WTC11 (cell line): ENCODE data around the gene RIPOR3. TPM values are rescaled to one million over a fixed set of nuclear protein-coding genes. Genes with fewer than 3 reads are reported as not detected.

ENCODE experiments used
- ATAC-seq: fragments of 200-7000 bp; cut with Tn5 transposase; 2 replicates; pipeline ENCODE4 v1.10.0; 2021; ENCODE audit warnings: mild to moderate bottlenecking, moderate library complexity
- CTCF ChIA-PET: fragments of 300-600 bp; sonication (Branson Sonifier 250); formaldehyde crosslinking; loops from one replicate; lab custom pipeline; 2021; ENCODE audit warnings: antibody characterized with exemption; lab: Charles Lee
- POLR2A ChIA-PET: fragments of 350-600 bp; sonication (Branson Sonifier 250); formaldehyde crosslinking; loops from one replicate; lab custom pipeline; 2021; ENCODE audit warnings: antibody characterized with exemption; lab: Charles Lee
- DNase-seq: peaks from one replicate; pipeline ENCODE4 v3.0.0; 2021; ENCODE audit warnings: low spot score
- H3K27ac Mint-ChIP-seq: 2 replicates; pipeline ENCODE4 v1.8.0; 2021; ENCODE audit warnings: mixed read lengths
- H3K27me3 Mint-ChIP-seq: 2 replicates; pipeline ENCODE4 v1.8.0; 2021; ENCODE audit warnings: low read depth, mild to moderate bottlenecking, moderate library complexity, mixed read lengths
- H3K36me3 Mint-ChIP-seq: 2 replicates; pipeline ENCODE4 v1.8.0; 2021; ENCODE audit warnings: mixed read lengths
- H3K4me1 Mint-ChIP-seq: 2 replicates; pipeline ENCODE4 v1.8.0; 2022; ENCODE audit warnings: mixed read lengths
- H3K4me3 Mint-ChIP-seq: 2 replicates; pipeline ENCODE4 v1.8.0; 2021; ENCODE audit warnings: mild to moderate bottlenecking, moderate library complexity, mixed read lengths
- H3K9me3 Mint-ChIP-seq: 2 replicates; pipeline ENCODE4 v1.8.0; 2021; ENCODE audit warnings: mixed read lengths
- ATF1 ChIP-seq: sonication (generic); formaldehyde crosslinking; IDR thresholded peaks from 2 replicates; pipeline ENCODE4 v1.8.1; 2023; ENCODE audit warnings: mild to moderate bottlenecking, moderate library complexity, missing genetic modification reagents
- ATF6 ChIP-seq: sonication (generic); formaldehyde crosslinking; IDR thresholded peaks from 2 replicates; pipeline ENCODE4 v1.8.1; 2023; ENCODE audit warnings: mild to moderate bottlenecking, missing genetic modification reagents
- CBFB ChIP-seq: sonication (generic); formaldehyde crosslinking; IDR thresholded peaks from 2 replicates; pipeline ENCODE4 v1.8.1; 2022; ENCODE audit warnings: mild to moderate bottlenecking, low read depth, missing genetic modification reagents
- CDX4 ChIP-seq: fragments of 250-450 bp; sonication (Bioruptor Pico); IDR thresholded peaks from 2 replicates; pipeline ENCODE4 v1.9.0; 2021; ENCODE audit warnings: moderate library complexity, mild to moderate bottlenecking, inconsistent platforms, borderline replicate concordance
- CREM ChIP-seq: sonication (generic); formaldehyde crosslinking; IDR thresholded peaks from 2 replicates; pipeline ENCODE4 v1.8.1; 2022; ENCODE audit warnings: mild to moderate bottlenecking, missing genetic modification reagents, moderate library complexity
- E2F4 ChIP-seq: sonication (generic); formaldehyde crosslinking; IDR thresholded peaks from 2 replicates; pipeline ENCODE4 v1.8.1; 2022; ENCODE audit warnings: low read depth, mild to moderate bottlenecking, moderate library complexity, missing genetic modification reagents, borderline replicate concordance
- EMX1 ChIP-seq: fragments of 250-450 bp; sonication (Bioruptor Pico); IDR thresholded peaks from 2 replicates; pipeline ENCODE4 v1.8.0; 2021; ENCODE audit warnings: mild to moderate bottlenecking
- ERG ChIP-seq: fragments of 250-450 bp; sonication (Bioruptor Pico); IDR thresholded peaks from 2 replicates; pipeline ENCODE4 v1.8.0; 2021; ENCODE audit warnings: mild to moderate bottlenecking
- FOXJ3 ChIP-seq: sonication (generic); formaldehyde crosslinking; IDR thresholded peaks from 2 replicates; pipeline ENCODE4 v1.9.0; 2021; ENCODE audit warnings: missing genetic modification reagents, mild to moderate bottlenecking, borderline replicate concordance
- FOXP4 ChIP-seq: sonication (generic); formaldehyde crosslinking; IDR thresholded peaks from 2 replicates; pipeline ENCODE4 v1.8.0; 2022; ENCODE audit warnings: mild to moderate bottlenecking, missing genetic modification reagents
- GRHL2 ChIP-seq: fragments of 250-450 bp; sonication (Bioruptor Pico); IDR thresholded peaks from 2 replicates; pipeline ENCODE4 v1.8.0; 2022; ENCODE audit warnings: mild to moderate bottlenecking, moderate library complexity; ENCODE audit not compliant: insufficient replicate concordance, severe bottlenecking
- GTF2I ChIP-seq: fragments of 250-450 bp; sonication (Bioruptor Pico); conservative IDR thresholded peaks from 2 replicates; pipeline ENCODE4 v1.4.0; 2021; ENCODE audit warnings: mild to moderate bottlenecking
- JAZF1 ChIP-seq: fragments of 250-450 bp; sonication (Bioruptor Pico); IDR thresholded peaks from 2 replicates; pipeline ENCODE4 v1.9.0; 2021; ENCODE audit warnings: moderate library complexity, mild to moderate bottlenecking, inconsistent platforms
- KAT7 ChIP-seq: sonication (generic); formaldehyde crosslinking; IDR thresholded peaks from 2 replicates; pipeline ENCODE4 v1.8.1; 2023; ENCODE audit warnings: missing genetic modification reagents, mild to moderate bottlenecking, borderline replicate concordance
- MAX ChIP-seq: sonication (generic); formaldehyde crosslinking; IDR thresholded peaks from 2 replicates; pipeline ENCODE4 v1.8.0; 2022; ENCODE audit warnings: mild to moderate bottlenecking, missing genetic modification reagents
- NFE2L1 ChIP-seq: sonication (generic); formaldehyde crosslinking; IDR thresholded peaks from 2 replicates; pipeline ENCODE4 v1.8.1; 2023; ENCODE audit warnings: missing genetic modification reagents
- RELA ChIP-seq: sonication (generic); formaldehyde crosslinking; IDR thresholded peaks from 2 replicates; pipeline ENCODE4 v1.8.1; 2022; ENCODE audit warnings: missing genetic modification reagents, mild to moderate bottlenecking, borderline replicate concordance
- RORB ChIP-seq: fragments of 250-450 bp; sonication (Bioruptor Pico); IDR thresholded peaks from 2 replicates; pipeline ENCODE4 v1.9.0; 2021; ENCODE audit warnings: mild to moderate bottlenecking
- SMAD4 ChIP-seq: sonication (generic); formaldehyde crosslinking; IDR thresholded peaks from 2 replicates; pipeline ENCODE4 v1.8.0; 2022; ENCODE audit warnings: mild to moderate bottlenecking, missing genetic modification reagents
- ZNF317 ChIP-seq: sonication (generic); formaldehyde crosslinking; IDR thresholded peaks from 2 replicates; pipeline ENCODE4 v1.8.1; 2023; ENCODE audit warnings: low read depth, mild to moderate bottlenecking, moderate library complexity, missing genetic modification reagents, borderline replicate concordance
- ZNF396 ChIP-seq: fragments of 250-450 bp; sonication (Bioruptor Pico); IDR thresholded peaks from 2 replicates; pipeline ENCODE4 v1.8.0; 2021; ENCODE audit warnings: mild to moderate bottlenecking, moderate library complexity, borderline replicate concordance
- total RNA-seq: library from RNA; stranded (reverse); gene quantifications from 3 replicates; pipeline ENCODE4 v1.2.3, GENCODE V29; 2021

RIPOR3 gene
- total RNA-seq, 1 experiment from 2014 or later: 6.5 TPM

- TF ChIP-seq KAT7 (CRISPR knock-in tag): no peak
- TF ChIP-seq NFE2L1: no peak
- TF ChIP-seq RELA: no peak
Observed at GRCh38 chr20:50722424-50723155, 31.2 kb upstream of the RIPOR3 start (continued).

GRCh38 chr20:50721881-50722281 is 30.5 kb upstream of the RIPOR3 start:
- Mint-ChIP-seq H3K27me3 (no peaks in the 10 kb centered on the region), H3K27ac (no peak overlapping the region), H3K4me3 (no peak overlapping the region), H3K9me3 (no peaks in the 10 kb centered on the region), H3K4me1 (peaks cover 13% of the 10 kb centered on the region), H3K36me3 (no peaks in the 10 kb centered on the region)
- TF ChIP-seq CDX4 (CRISPR knock-in tag) (no peak), CREM (CRISPR knock-in tag) (no peak), EMX1 (no peak), ZNF396 (CRISPR knock-in tag) (no peak), ATF1 (CRISPR knock-in tag) (no peak), GTF2I (CRISPR knock-in tag) (no peak), RORB (CRISPR knock-in tag) (no peak), GRHL2 (no peak), MAX (CRISPR knock-in tag) (no peak), E2F4 (no peak), ATF6 (CRISPR knock-in tag) (no peak), ERG (CRISPR knock-in tag) (no peak), FOXP4 (no peak), JAZF1 (no peak), ZNF317 (CRISPR knock-in tag) (no peak), FOXJ3 (CRISPR knock-in tag) (no peak), CBFB (CRISPR knock-in tag) (no peak), SMAD4 (CRISPR knock-in tag) (no peak)
- POLR2A ChIA-PET: no interaction called here
- DNase-seq (no peak), ATAC-seq (no peak)
- CTCF ChIA-PET: interaction anchor here (1.2 to 1.9 kb wide), 3 partner anchors 27 to 96 kb away, joined by 4 to 5 read pairs (median 5); no protein-coding TSS in a partner anchor
